ENCODE results near the gene EMC7.
"Not testable (repeated sequence)": the region's sequence is repeated elsewhere in the genome, so short reads cannot be mapped to it uniquely, and the experiment has no call there.

EMC7 gene

GRCh38 chr15:34101366-34102174 lies at the start of gene EMC7, which contains the start of gene PGBD4:
EMC7 (minus strand) TSS chr15:34101862; CDS start chr15:34101839, 23 bp downstream.
PGBD4 (plus strand) TSS chr15:34102083; CDS start chr15:34102532, 449 bp downstream.
- peak; percentile 99 for DNase-seq (ENCODE audit: low read depth)

DNA sequence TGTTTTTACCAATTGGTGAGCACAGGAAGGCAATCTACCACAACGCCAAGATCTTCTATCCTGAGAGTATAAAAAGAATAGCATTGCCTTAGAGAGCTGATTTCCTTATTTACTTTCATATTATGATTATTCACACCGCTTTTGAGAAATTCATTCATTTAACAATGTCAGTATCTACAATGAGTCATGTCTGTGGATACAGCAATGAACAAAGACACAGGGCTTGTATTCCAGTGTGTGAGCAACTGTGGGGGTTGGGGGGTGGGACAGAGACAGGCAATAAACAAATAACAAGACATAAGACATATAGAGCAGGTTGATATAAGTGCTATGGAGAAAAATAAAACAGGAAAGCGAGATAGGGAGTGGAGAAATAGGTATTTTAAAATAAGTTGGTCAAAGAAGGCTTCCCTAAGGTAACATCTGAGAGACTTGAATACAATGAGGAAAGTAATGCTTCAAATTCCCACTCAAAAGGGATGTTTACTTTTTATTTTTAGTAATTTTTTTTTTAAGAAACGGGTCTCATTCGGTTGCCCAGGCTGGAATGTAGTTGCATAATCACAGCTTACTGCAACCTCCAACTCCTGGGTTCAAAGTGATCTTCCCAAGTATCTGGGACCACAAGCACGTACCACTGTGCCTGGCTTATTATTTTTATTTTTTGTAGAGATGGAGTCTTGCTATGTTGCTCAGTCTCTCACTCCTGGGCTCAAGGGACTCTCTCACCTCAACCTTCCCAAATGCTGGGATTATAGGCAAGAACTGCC lies 45.9 kb upstream of the EMC7 start:
- DNase-seq (ENCODE audit: low read depth), result peak; percentile 20

GRCh38 chr15:34133511-34133910 lies 31.8 kb upstream of the EMC7 start:
- no peak for DNase-seq (ENCODE audit: low read depth)

DNA sequence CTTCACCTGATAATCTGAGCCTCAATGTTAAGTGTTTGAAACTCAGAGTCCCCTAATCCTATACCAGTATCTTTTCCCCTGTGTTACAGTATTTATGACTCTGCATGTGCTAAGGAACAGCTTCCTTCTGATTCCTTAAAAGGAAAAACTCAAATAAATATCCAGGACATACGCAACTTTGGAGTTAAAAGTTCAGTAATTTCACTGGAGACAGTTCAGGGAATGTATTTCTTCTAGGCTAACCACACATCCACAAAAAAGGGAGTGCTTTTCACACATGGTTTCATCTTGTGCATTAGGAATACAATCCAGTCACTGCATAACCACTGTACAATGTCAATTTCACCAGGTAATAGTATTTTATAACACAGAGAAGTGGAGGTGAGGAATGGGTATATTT lies 31.2 kb upstream of the EMC7 start:
- DNase-seq (ENCODE audit: low read depth), result no peak

DNA sequence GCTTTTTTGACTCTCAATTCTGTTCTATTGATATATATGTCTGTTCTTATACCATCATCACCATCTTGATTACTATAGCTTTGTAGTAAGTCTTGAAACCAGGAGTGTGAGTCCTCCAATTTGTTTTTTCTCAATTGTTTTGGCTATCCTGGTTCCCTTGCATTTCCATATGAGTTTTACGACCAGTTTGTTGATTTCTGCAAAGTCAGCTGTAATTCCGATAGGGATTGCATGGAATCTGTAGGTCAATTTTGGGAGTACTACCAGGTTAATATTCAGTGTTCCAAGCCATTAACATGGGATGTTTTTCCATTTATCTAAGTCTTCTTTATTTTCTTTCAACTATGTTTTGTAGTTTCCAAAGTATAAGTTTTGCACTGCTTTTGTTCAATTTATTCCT lies 27.2 kb upstream of the EMC7 start:
- no peak for DNase-seq (ENCODE audit: low read depth)

- no peak for DNase-seq (ENCODE audit: low read depth)
Observed at GRCh38 chr15:34126522-34126921, 24.9 kb upstream of the EMC7 start.

DNA sequence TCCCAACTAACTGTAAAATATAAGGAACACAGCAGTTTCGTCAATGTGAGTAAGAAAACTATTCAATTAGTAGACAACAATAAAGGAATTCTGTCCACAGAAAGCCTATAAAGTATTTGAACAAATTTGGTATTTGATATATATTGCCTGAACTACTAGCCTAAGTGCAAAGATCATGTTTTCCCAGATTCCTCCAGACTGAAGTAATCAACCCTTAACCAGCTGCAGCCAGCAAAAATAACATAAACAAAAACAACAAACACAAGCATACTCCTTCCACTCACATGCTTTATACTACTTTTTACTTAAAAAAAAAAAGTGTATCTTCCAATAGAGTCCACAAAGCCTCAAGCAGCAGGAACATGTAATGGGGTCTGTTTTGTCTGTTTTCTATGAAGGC lies 24.3 kb upstream of the EMC7 start:
- DNase-seq (ENCODE audit: low read depth), result no peak

DNA sequence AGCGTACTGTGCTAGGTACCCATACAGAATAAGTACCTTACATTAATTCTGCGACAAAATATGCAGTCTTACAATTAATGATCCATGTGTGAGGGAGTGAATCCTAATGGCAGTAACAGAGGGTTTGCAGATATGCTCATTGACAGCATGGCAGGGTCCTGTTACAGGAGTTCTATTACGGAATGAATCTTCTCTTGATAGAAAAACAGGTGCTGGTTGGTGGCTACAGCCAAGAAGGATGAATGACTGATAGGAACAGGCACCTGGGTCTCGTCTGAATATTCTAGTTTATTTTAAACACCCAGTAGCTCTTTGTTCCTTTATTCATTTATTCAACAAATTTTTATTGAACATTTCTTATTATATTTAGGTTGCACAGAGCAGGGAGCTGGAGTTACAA lies 23.0 kb upstream of the EMC7 start:
- no peak for DNase-seq (ENCODE audit: low read depth)

DNA sequence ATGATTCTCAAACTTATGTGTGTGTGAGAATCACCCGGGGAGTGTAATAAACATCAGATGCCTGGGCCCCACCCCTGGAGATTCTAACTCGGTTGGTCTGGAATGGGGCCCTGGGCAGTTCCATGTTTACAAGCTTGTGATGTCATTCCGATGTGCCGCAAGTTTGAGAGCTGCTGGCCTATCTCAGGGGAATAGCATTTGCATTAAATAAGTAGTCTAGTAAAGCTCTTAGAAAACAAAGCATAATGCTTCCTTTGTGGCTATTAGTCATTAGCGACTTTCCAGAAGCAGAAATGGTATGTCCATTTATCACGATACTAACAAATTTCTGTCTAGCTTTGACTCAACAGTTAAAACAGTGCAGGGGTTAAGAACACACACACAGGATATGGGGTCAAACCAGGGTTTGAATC lies 21.1 kb upstream of the EMC7 start:
- peak; percentile 96 for DNase-seq (ENCODE audit: low read depth)

DNA sequence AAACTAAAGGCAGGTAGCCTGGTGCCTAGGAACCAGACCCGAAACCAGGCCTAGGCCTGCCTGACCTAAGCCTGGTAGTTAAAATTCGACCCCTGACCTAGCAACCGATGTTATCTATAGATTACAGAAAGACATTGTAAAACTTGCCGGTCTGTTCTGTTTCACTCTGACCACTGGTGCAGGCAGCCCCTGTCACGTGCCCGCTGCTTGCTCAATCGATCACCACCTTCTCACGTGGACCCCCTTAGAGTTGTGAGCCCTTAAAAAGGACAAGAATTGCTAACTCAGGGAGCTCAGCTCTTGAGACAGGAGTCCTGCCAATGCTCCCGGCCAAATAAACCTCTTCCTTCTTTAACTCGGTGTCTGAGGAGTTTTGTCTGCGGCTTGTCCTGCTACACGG lies 20.1 kb upstream of the EMC7 start:
- not testable (repeated sequence) for DNase-seq (ENCODE audit: low read depth)

GRCh38 chr15:34120420-34120819 lies 18.8 kb upstream of the EMC7 start:
- not testable (repeated sequence) for DNase-seq (ENCODE audit: low read depth)

- DNase-seq (ENCODE audit: low read depth), result peak; percentile 57
Observed at GRCh38 chr15:34119291-34119690, 17.6 kb upstream of the EMC7 start.

GRCh38 chr15:34116620-34117019 lies 15.0 kb upstream of the EMC7 start:
- DNase-seq (ENCODE audit: low read depth), result no peak

- no peak for DNase-seq (ENCODE audit: low read depth)
Observed at GRCh38 chr15:34114739-34115138, 13.1 kb upstream of the EMC7 start.

DNA sequence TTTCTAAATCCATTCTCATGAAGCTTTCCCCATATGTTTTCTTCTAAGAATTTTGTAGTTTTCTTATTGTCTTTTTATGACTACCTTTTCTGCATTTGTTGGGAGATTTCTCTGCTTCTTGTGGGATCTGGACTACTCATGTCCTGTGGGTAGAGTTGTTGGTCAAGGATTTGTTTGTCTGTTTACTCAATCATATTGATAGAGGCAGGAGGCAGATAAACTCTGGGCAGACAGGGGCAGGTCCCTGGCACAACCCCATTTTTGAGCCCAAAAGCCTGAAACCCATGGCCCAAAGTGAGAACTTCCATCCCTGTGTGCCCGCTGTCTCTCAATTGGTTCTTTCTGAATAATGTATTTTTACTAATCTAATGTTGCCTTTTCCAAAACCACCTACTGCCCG lies 12.6 kb upstream of the EMC7 start:
- DNase-seq (ENCODE audit: low read depth), result no peak

DNA sequence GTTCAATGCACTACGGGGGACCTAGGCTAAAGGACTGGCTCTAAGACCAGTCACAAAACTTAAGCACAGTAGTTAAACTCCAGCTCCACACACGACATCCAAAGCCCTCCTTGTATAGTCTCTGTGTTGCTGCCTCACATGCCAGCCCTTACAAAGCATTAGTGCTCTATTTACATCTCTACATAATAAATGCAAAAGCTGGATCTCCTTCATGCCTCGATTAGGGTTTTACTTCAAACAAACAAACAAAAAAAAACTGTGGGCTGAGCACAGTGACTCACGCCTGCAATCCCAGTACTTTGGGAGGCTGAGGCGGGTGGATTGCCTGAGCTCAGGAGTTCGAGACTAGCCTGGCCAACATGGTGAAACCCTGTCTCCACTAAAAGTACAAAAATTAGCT lies 9.8 kb upstream of the EMC7 start:
- no peak for DNase-seq (ENCODE audit: low read depth)

GRCh38 chr15:34109797-34110663 lies 8.4 kb upstream of the EMC7 start:
- peak; percentile 67 for DNase-seq (ENCODE audit: low read depth)

DNA sequence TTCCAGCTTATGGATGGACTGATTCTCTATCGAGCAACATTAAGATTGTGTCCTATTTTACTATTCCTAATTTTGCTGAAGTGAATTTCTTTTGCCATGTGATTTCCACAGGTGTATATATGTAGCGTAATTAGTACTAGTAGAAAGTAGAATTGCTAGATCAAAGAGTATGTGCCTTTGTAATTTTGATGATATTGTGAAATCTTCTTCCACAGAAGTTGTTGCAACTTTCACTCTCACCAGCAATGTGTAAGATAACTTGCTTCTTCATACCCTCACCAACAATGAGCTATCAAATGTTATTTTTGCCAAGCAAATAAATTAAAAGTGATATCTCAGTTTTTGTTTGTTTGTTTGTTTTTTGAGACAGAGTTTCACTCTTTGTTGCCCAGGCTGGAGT lies 5.7 kb upstream of the EMC7 start:
- DNase-seq (ENCODE audit: low read depth), result no peak

- no peak for DNase-seq (ENCODE audit: low read depth)
Observed at GRCh38 chr15:34106423-34106822, 4.8 kb upstream of the EMC7 start.

DNA sequence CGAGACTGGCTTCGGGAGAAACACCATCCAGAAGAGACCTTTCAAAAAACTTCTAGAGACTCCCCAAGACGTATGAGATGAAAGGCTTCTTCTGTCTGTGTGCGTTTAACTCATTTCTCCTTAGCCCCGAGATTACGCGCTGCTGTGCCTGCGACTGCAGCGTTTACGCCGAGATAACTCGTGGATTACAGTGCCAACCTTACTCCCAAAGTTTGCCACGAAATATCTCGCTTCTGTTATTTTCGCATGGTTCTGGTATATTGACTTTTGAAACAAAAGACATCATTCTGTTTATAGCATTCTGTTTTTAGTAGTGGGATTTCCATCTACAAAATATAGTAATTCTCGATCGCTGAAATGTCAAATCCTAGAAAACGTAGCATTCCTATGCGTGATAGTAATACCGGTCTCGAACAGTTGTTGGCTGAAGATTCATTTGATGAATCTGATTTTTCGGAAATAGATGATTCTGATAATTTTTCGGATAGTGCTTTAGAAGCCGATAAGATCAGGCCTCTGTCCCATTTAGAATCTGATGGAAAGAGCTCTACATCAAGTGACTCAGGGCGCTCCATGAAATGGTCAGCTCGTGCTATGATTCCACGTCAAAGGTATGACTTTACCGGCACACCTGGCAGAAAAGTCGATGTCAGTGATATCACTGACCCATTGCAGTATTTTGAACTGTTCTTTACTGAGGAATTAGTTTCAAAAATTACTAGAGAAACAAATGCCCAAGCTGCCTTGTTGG lies 688 bp upstream of the EMC7 start:
- no peak for DNase-seq (ENCODE audit: low read depth)

DNA sequence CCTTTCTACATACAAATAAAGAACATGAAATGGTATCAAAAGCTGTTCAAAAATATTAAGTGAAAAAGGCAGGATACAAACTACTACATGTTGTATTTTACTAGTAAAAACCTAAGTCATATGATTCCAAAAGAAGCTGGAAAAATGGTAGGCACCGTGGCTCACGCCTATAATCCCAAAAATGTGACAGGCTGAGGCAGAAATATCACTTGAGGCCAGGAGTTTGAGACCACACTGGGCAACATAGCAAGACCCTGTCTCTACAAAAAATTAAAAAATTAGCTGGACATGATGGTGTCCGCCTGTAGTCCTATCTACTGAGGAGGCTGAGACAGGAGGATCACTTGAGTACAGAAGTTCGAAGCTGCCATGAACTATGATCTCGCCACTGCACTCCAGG lies 1.7 kb downstream of the EMC7 start:
- DNase-seq (ENCODE audit: low read depth), result no peak

GRCh38 chr15:34085746-34086145 lies 15.9 kb downstream of the EMC7 start:
- no peak for DNase-seq (ENCODE audit: low read depth)

All from ELR (cell line).